ENCODE data around the gene MDM1.

MDM1 gene

DNA sequence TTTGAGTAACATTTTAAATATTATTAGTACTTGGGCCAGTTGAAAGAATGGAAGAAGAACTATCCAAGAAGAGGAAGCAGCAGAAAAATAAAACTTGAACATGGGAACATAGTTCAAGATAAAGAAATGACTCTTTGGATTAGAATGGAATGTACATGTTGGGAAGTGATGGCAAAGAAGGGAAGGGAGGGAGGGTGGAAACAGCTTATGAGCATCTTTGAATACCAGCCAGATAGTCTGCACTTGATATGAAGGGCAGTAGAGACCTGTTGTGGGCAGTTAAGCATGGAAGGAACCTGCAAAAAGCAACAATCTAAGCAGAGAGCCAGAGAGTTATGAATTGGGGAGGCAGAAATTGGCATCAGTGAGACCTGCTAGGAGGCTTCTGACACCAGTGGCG lies 68.8 kb downstream of the MDM1 start:
- no peaks in the 10 kb centered on the region for H3K36me3 ChIP-seq (ENCODE audit: insufficient read depth, low read length)
- TF ChIP-seq EZH2phosphoT487 (IDR thresholded peaks at IDR 0.05; ENCODE audit: borderline replicate concordance) = no peak
- TF ChIP-seq CTCF (conservative IDR thresholded peaks at IDR 0.05; ENCODE audit: low read length) = no peak
- H3K4me1 ChIP-seq (ENCODE audit: insufficient read depth, low read length, poor library complexity, severe bottlenecking) = peaks cover 33% of the 10 kb centered on the region
- no peaks in the 10 kb centered on the region for H3F3A ChIP-seq (ENCODE audit: low read depth)
- no peaks in the 10 kb centered on the region for H3K79me2 ChIP-seq (ENCODE audit: insufficient read depth, low read length)
- no peak overlapping the region for H2AFZ ChIP-seq (ENCODE audit: low read length)
- no peaks in the 10 kb centered on the region for H4K20me1 ChIP-seq (ENCODE audit: insufficient read depth, low read length, poor library complexity, severe bottlenecking)
- H3K27me3 ChIP-seq (ENCODE audit: insufficient read depth, low read length, poor library complexity, severe bottlenecking) = no peaks in the 10 kb centered on the region
- H3K4me3 ChIP-seq (ENCODE audit: low read length, poor library complexity, severe bottlenecking) = no peak overlapping the region
- no peak overlapping the region for H3K9ac ChIP-seq (ENCODE audit: low read depth, low read length, poor library complexity, severe bottlenecking)
- H3K9me3 ChIP-seq (ENCODE audit: insufficient read depth, low read depth, low read length) = no peaks in the 10 kb centered on the region
- no peaks in the 10 kb centered on the region for H3K9me2 ChIP-seq (replicated peaks; ENCODE audit: low read depth, low read length)
- no peak overlapping the region for H3K4me2 ChIP-seq (ENCODE audit: low read depth, low read length, poor library complexity, severe bottlenecking)

DNA sequence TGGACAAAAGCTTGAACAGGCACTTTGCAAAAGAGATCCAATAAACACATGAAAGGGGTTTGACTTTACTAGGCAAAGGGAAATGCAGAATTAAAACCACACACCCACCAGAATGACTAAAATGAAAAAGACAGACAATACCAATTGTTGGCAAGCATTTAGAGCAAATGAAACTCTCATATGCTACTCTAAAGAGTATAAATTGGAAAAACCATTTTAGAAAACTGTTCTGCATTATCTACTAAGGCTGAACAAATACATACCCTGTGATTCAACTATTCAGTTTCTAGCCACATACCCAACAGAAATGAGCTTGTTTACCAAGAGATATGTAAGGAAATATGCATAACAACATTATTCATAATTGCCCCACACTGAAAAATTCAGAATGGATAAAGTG lies 70.3 kb downstream of the MDM1 start:
- Histone ChIP-seq H3K9me3 (ENCODE audit: insufficient read depth, low read depth, low read length) (no peaks in the 10 kb centered on the region), H2AFZ (ENCODE audit: low read length) (no peak overlapping the region; the same call in 1 of the 2 replicates), H3K4me2 (ENCODE audit: low read depth, low read length, poor library complexity, severe bottlenecking) (no peak overlapping the region), H3K27me3 (ENCODE audit: insufficient read depth, low read length, poor library complexity, severe bottlenecking) (no peaks in the 10 kb centered on the region), H4K20me1 (ENCODE audit: insufficient read depth, low read length, poor library complexity, severe bottlenecking) (no peaks in the 10 kb centered on the region), H3K9me2 (replicated peaks; ENCODE audit: low read depth, low read length) (no peaks in the 10 kb centered on the region), H3K9ac (ENCODE audit: low read depth, low read length, poor library complexity, severe bottlenecking) (no peak overlapping the region), H3K4me3 (ENCODE audit: low read length, poor library complexity, severe bottlenecking) (no peak overlapping the region), H3K36me3 (ENCODE audit: insufficient read depth, low read length) (no peaks in the 10 kb centered on the region), H3K4me1 (ENCODE audit: insufficient read depth, low read length, poor library complexity, severe bottlenecking) (peaks cover 31% of the 10 kb centered on the region), H3F3A (ENCODE audit: low read depth) (no peaks in the 10 kb centered on the region), H3K79me2 (ENCODE audit: insufficient read depth, low read length) (no peaks in the 10 kb centered on the region)
- TF ChIP-seq CTCF (conservative IDR thresholded peaks at IDR 0.05; ENCODE audit: low read length) = no peak
- no peak for TF ChIP-seq EZH2phosphoT487 (IDR thresholded peaks at IDR 0.05; ENCODE audit: borderline replicate concordance)

DNA sequence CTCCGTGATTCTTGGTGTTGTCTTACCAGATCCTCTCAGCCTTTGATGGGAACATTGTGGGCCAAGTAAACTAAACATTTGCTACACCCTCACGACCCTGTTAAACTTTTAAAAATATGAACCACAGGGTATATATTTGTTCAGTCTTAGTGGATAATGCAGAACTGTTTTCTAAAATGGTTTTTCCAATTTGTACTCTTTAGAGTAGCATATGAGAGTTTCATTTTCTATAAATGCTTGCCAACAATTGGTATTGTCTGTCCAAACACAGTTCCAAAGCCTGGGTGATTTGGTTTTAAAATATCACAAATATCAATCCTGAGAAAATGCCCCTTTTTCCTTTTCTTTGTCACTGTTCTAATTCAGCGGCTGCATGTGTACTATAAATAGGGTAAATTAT lies 72.0 kb downstream of the MDM1 start:
- Histone ChIP-seq H3K36me3 (ENCODE audit: insufficient read depth, low read length) (no peaks in the 10 kb centered on the region), H3K4me3 (ENCODE audit: low read length, poor library complexity, severe bottlenecking) (no peak overlapping the region), H3K9ac (ENCODE audit: low read depth, low read length, poor library complexity, severe bottlenecking) (no peak overlapping the region), H3K4me2 (ENCODE audit: low read depth, low read length, poor library complexity, severe bottlenecking) (no peak overlapping the region), H3K4me1 (ENCODE audit: insufficient read depth, low read length, poor library complexity, severe bottlenecking) (peaks cover 26% of the 10 kb centered on the region), H3F3A (ENCODE audit: low read depth) (no peaks in the 10 kb centered on the region), H3K9me2 (replicated peaks; ENCODE audit: low read depth, low read length) (no peaks in the 10 kb centered on the region), H4K20me1 (ENCODE audit: insufficient read depth, low read length, poor library complexity, severe bottlenecking) (no peaks in the 10 kb centered on the region), H3K79me2 (ENCODE audit: insufficient read depth, low read length) (no peaks in the 10 kb centered on the region), H3K27me3 (ENCODE audit: insufficient read depth, low read length, poor library complexity, severe bottlenecking) (no peaks in the 10 kb centered on the region), H3K9me3 (ENCODE audit: insufficient read depth, low read depth, low read length) (no peaks in the 10 kb centered on the region), H2AFZ (ENCODE audit: low read length) (no peak overlapping the region)
- TF ChIP-seq CTCF (conservative IDR thresholded peaks at IDR 0.05; ENCODE audit: low read length) (no peak), EZH2phosphoT487 (IDR thresholded peaks at IDR 0.05; ENCODE audit: borderline replicate concordance) (no peak)
